GM18502 (cell line): Measurements from ENCODE around the gene ADM5.

Experiments
- ATAC-seq: cut with Tn5 transposase; IDR thresholded peaks from one replicate; pipeline ENCODE4 v1.9.1; 2021; ENCODE audit warnings: mild to moderate bottlenecking; ENCODE audit not compliant: unreplicated experiment, poor library complexity

ADM5 gene, protein sequence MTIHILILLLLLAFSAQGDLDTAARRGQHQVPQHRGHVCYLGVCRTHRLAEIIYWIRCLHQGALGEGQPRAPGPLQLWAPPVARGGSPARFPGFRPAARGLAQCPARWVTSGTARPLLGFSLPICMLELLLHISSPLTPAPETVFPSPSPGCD

DNA sequence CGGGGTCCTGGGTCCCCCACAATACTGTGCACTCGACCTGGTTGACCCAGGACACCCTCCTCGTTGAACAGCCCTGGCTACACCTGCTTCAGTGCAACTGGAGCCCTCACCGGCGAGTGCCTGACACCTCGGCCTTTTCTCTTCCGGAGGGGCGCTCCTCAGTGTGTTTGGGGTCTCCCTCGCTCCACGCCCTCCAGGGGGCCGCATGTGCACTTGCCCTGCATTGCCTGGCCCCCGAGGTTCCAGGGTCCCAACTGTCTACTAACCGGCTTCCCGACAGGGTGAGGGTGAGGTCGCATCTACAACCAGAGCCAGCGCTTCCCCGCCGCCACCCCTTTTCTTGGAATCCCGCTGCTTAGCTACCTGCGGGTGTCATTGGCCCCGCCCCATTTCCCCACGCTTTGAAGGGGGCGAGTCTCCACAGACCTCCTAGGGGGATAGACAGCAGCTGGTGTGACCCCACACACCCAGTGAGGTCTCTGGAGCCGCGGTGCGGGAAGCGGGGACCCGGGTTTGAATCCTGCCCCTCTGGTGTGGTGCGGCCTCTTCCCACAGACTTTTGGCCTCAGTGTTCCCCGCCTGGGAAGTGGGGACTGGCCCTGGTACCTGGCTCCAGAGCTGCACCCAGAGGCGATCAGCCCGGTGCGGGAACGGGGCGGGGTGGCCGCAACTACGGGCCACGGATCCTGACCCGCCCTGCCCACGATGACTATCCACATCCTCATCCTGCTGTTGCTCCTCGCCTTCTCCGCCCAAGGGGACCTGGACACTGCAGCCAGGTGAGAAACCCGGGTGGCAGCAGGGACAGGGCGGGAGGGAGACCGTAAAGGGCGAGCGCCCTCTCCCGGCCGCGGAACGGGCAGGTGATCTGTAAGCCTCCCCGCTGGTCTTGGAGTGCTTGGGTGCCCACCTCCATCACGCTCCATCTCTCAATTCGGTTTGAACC, at the start of gene ADM5:
ADM5 (plus strand) TSS at position 462 of the 946 bp plus-strand sequence; CDS start at position 706, 244 bp downstream.
- ATAC-seq, result no peak

GRCh38 chr19:49640113-49640898, 49.1 kb upstream of the ADM5 start, which contains the start of gene RRAS:
Gene RRAS, minus strand, starts transcription at chr19:49640143. Its CDS starts 45 bp downstream, at chr19:49640098.
- ATAC-seq, result peak; percentile 64

DNA sequence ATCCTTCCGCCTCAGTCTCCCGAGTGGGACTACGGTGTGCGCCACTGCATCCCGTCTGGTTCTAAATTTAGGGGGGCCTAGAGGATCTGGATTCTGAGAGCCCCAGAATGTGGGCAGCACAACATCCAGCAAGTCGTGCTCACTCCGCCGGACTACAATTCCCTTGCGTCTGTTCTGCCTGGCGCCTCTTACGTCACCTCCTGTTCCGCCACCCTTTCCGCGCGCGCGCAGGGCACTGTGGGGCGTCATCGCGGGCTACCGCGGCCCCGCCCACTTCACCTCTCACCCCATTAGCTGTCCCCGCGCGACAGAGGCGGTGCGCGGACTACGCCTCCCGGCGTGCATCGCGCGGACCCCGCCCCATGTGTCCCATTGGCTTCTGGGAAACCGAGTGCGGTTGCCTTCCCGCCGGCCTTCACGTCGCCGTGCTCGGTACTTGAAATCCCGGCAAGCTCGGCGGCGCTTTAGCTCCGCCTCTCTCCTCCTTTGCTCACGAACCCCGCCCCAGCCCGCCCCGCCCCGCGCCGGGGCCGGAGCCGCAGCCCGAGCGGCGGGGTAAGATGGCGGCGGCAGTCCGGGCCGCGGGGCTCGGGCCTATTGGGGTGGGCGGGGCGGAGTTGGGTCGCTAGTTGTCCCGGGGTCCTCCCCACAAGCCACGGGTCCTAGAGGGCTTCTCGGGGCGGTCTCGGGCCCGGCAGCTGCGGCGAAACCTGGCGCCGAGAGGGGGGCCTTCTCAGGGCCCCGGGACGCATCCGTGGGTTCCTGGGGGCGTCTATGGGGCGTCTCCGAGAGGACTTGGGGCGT, 47.5 kb upstream of the ADM5 start, which contains the start of gene SCAF1:
SCAF1 (plus strand) TSS at position 522 of the 804 bp plus-strand sequence. CDS start 2,818 bp downstream, outside the sequence.
- peak; percentile 57 for ATAC-seq

DNA sequence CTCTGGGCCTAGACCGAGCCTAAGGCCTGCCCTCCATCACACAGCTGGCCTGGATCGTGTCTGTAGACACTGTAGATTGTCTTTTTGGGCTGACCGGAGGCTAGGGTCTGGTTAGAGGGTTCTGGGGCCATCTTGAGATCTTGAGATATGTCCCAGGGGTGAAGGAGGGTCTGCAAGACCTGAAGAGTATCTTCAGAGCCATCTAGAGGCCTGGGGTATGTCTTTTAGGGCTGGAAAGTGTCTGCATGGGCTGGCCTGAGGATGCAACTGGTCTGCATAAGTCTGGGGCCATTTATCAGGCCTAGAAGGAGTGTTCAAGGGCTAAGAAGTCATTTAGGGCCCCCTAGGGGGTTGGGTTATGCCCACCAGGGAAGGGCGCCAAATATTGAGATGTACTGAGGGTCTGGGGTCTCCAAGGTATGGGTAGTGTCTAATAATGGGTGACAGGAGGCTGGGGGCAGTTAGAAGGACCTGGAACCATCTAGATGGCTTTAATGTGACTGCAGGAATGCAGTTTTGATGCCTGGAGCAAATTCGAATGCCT, 46.8 kb upstream of the ADM5 start:
- ATAC-seq, result no peak

- ATAC-seq, result no peak
Measured at GRCh38 chr19:49643466-49643865, 45.9 kb upstream of the ADM5 start.

GRCh38 chr19:49645592-49645991, 43.8 kb upstream of the ADM5 start:
- no peak for ATAC-seq

GRCh38 chr19:49645995-49646394, 43.4 kb upstream of the ADM5 start:
- no peak for ATAC-seq

GRCh38 chr19:49646586-49646985, 42.8 kb upstream of the ADM5 start:
- ATAC-seq, result no peak

DNA sequence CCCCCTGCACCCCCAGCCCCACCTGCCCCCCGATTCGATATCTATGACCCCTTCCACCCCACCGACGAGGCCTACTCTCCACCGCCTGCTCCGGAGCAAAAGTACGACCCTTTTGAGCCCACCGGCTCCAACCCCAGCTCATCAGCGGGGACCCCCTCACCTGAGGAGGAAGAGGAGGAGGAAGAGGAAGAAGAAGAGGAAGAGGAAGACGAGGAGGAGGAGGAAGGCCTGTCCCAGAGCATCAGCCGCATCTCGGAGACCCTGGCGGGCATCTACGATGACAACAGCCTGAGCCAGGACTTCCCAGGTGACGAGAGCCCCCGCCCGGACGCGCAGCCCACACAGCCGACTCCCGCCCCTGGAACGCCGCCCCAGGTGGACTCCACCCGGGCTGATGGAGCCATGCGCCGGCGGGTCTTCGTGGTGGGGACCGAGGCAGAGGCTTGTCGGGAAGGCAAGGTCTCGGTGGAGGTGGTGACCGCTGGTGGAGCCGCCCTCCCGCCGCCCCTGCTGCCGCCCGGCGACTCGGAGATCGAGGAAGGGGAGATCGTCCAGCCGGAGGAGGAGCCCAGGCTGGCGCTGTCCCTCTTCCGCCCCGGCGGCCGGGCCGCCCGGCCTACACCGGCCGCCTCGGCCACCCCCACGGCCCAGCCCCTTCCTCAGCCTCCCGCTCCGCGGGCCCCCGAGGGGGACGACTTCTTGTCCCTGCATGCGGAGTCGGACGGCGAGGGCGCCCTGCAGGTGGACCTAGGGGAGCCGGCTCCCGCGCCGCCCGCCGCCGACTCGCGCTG, 38.2 kb upstream of the ADM5 start:
- no peak for ATAC-seq

- ATAC-seq, result no peak
Measured at GRCh38 chr19:49651820-49652550, 37.4 kb upstream of the ADM5 start.

GRCh38 chr19:49652551-49653465, 36.6 kb upstream of the ADM5 start:
- no peak for ATAC-seq

GRCh38 chr19:49653466-49653806, 36.0 kb upstream of the ADM5 start:
- no peak for ATAC-seq

DNA sequence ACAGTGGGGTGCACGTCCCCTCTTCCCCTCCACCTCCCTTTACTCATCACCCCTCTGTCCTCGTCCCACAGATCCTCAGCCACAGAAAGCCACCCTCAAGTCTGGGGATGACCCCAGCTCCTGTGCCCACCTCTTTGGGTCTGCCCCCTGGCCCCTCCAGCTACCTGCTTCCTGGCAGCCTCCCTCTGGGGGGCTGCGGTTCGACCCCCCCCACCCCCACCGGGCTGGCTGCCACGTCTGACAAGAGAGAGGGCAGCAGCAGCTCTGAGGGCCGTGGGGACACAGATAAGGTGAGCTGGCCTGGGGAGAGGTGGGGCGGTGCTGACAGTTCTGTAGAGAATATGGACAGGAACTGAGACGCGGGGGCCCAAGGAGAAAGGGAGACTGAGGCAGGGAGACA, 34.8 kb upstream of the ADM5 start:
- ATAC-seq, result no peak

- no peak for ATAC-seq
Measured at GRCh38 chr19:49655570-49656455, 33.6 kb upstream of the ADM5 start.

- no peak for ATAC-seq
Measured at GRCh38 chr19:49656456-49657109, 32.8 kb upstream of the ADM5 start.
